Brain microvascular endothelial cell (primary cell): Measurements from ENCODE around the gene PAPPA2.

Source experiments
- DNase-seq: peaks from one replicate; pipeline ENCODE4 v3.0.0-alpha.2; 2020
- H3K27ac ChIP-seq: fragments of 250-450 bp; sonication (Bioruptor Pico); 2 replicates; pipeline ENCODE4 v1.5.1; 2020; ENCODE audit warnings: mild to moderate bottlenecking, moderate library complexity
- H3K27me3 ChIP-seq: fragments of 250-450 bp; sonication (Bioruptor Pico); replicated peaks from 2 replicates; pipeline ENCODE4 v1.5.1; 2020; ENCODE audit warnings: mild to moderate bottlenecking
- H3K36me3 ChIP-seq: fragments of 250-450 bp; sonication (Bioruptor Pico); replicated peaks from 2 replicates; pipeline ENCODE4 v1.5.1; 2020; ENCODE audit warnings: mild to moderate bottlenecking
- H3K4me3 ChIP-seq: 2 replicates; pipeline ENCODE4 v1.5.1; 2011; ENCODE audit warnings: low read depth, mild to moderate bottlenecking, control low read depth, low read length, moderate library complexity
- in situ Hi-C: cut with HindIII; loops from 2 replicates; pipeline ENCODE4 v1.10.0; 2017; ENCODE audit warnings: low sequenced_read_pairs, low pct_ligation_motif_present
- TF ChIP-seq, protein P1 (sequence below): IDR thresholded peaks from 2 replicates; pipeline ENCODE4 v1.5.1; 2011; ENCODE audit warnings: low read depth, mild to moderate bottlenecking, moderate library complexity, low read length, control low read depth, inconsistent platforms; ENCODE audit errors: missing control alignments

PAPPA2 gene

DNA sequence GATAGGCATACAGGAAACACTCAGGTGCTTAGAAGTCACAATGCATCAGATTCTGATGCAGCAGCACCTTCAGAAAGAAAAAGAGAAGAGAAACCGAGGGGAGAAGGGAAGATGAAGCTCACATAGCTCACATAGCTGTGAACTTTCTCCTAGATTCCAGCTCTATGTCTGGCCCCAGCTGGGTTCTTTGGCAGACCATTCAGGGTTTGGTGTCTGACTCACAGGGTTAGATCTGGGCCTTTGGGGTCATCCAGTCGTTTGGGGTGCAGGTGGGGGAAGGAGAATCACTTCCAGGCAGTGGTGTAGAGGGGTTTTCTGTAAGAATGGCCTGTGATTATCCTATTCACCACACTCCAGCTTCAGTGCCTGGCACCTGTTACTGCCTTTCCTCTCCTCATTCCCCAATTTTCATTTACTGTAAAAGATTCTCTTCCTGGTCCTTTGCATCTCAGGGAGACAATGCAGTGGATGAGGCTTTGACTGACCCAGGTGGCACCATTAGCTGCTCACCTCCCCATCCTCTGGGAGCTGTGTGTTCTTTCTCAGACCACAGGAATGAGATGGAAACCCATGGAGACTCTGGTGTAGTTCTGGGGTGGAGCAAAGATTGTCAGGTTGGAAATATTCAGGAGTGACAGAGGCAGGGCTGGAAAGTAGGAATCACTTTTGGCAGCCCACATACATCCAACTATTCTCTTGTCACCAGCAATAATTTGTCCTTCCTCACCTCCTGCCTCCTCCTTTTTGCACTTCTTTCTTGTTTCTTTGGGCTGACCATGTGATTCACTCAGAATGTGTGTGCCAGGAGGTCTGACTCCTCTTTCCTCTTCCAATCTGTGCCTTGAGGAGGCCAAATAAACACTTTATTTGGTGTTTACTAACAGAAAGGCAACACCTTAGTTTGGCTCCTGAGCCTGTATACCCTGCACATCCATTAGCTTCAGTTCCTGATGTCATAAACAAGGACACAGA is 103.3 kb downstream of the PAPPA2 start:
- TF ChIP-seq, protein P1, sequence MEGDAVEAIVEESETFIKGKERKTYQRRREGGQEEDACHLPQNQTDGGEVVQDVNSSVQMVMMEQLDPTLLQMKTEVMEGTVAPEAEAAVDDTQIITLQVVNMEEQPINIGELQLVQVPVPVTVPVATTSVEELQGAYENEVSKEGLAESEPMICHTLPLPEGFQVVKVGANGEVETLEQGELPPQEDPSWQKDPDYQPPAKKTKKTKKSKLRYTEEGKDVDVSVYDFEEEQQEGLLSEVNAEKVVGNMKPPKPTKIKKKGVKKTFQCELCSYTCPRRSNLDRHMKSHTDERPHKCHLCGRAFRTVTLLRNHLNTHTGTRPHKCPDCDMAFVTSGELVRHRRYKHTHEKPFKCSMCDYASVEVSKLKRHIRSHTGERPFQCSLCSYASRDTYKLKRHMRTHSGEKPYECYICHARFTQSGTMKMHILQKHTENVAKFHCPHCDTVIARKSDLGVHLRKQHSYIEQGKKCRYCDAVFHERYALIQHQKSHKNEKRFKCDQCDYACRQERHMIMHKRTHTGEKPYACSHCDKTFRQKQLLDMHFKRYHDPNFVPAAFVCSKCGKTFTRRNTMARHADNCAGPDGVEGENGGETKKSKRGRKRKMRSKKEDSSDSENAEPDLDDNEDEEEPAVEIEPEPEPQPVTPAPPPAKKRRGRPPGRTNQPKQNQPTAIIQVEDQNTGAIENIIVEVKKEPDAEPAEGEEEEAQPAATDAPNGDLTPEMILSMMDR = no peak
- H3K36me3 ChIP-seq = no peaks in the 10 kb centered on the region
- in situ Hi-C loops = no loop called here
- H3K27me3 ChIP-seq = no peaks in the 10 kb centered on the region
- no peak for DNase-seq
- H3K4me3 ChIP-seq = no peak overlapping the region
- no peak overlapping the region for H3K27ac ChIP-seq

DNA sequence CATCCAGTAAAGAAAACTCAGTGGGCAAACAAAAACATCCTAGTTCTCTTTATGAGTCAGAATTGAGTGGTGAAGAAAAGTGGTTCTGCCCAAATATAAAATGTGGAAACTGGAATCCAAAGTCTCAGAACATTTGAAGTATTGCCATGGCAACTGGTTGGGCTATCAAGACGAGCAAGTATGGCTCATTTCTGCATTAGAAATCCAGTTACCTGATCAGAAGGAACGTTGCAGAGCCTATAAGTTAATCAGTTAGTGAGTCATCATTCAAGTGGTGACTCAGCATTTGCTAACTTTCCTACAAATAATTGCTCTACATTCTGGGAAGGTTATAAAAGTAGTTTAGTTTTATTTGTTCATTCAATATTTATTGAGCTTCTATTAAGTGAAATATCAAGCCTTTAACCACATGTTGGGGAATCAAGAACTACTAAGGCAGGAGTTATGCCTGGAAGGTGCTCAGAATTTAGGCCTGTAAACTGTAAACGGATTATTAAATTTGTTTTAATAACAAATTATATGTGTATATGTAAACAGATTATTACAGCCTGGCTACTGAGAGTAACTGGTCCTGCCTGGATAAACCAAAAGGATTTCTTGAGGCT is 104.3 kb downstream of the PAPPA2 start:
- no peak for DNase-seq
- Histone ChIP-seq H3K4me3 (no peak overlapping the region), H3K27me3 (no peaks in the 10 kb centered on the region), H3K27ac (no peak overlapping the region), H3K36me3 (no peaks in the 10 kb centered on the region)
- TF ChIP-seq, protein P1 = no peak
- in situ Hi-C loops = no loop called here

DNA sequence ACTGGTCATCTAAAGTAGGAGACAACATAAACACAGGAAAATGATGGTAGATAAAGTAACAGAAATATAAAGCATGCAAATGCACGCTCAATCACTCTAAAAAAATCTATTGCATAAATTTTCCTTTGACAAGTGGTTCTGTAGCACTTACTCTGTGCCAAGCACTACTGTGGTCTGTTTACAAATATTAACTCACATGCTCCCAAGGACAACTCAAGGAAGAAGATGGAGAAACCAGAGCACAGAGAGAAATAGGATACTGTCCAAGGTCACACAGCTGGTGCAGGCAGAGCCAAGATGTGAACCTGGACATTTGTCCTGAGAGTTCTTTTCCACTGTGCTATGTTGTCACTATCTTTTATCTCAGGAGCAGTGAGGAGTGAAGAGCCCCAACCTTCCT is 105.2 kb downstream of the PAPPA2 start:
- Histone ChIP-seq H3K4me3 (no peak overlapping the region), H3K27me3 (no peaks in the 10 kb centered on the region), H3K36me3 (no peaks in the 10 kb centered on the region), H3K27ac (no peak overlapping the region)
- no peak for DNase-seq
- in situ Hi-C loops = no loop called here
- TF ChIP-seq, protein P1 = no peak

DNA sequence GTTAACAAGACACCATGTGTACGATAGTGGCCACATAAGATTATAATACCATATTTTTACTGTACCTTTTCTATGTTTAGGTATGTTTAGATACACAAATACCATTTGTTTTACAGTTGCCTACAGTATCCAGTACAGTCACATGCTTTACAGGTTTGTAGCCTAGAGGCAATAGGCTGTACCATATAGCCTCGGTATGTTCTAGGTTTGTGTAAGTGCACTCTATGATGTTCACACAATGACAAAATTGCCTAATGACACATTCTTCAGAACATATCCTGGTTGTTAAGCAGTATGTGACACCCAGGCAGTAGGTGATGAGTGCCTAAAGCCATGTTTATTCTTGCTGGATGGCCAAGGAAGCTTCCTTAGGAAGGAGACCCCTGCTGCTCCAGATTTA is 111.8 kb downstream of the PAPPA2 start:
- in situ Hi-C loops = no loop called here

DNA sequence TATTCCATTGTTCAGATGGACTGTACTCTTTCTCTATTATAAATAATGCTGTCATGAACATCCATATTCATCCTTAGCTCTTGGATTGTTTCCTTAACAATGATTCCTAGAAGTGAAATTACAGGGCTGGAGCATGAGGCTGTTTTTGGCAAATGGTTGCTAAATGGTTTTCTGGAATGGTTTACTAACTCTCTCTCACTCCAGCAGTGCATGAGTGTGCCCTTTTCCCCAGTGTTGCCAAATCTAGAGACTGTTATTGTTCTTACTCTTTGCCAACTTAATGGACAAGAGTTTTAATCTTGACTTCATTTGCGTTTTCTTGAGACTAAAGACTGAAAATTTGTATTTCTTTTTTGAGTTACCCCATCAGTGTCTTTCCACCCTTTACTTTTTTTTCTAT is 113.0 kb downstream of the PAPPA2 start:
- in situ Hi-C loops = no loop called here
- no peak for DNase-seq
- Histone ChIP-seq H3K27me3 (no peaks in the 10 kb centered on the region), H3K36me3 (no peaks in the 10 kb centered on the region), H3K4me3 (no peak overlapping the region), H3K27ac (no peak overlapping the region)
- TF ChIP-seq, protein P1 = no peak

More for the DNA sequence above, 111.8 kb downstream of the PAPPA2 start:
- TF ChIP-seq, protein P1 = no peak
- Histone ChIP-seq H3K4me3 (no peak overlapping the region), H3K36me3 (no peaks in the 10 kb centered on the region), H3K27ac (no peak overlapping the region), H3K27me3 (no peaks in the 10 kb centered on the region)
- no peak for DNase-seq
